SK-N-MC (cell line): Measurements from ENCODE around the gene RBMS1.

Source experiments
- EZH2 ChIP-seq: fragments of 200-600 bp; sonication (generic); IDR thresholded peaks from one replicate; pipeline ENCODE4 v1.6.1; 2017; ENCODE audit warnings: antibody characterized with exemption
- FOXP2 ChIP-seq: optimal IDR thresholded peaks from 2 replicates; pipeline ENCODE3; 2011; ENCODE audit warnings: mild to moderate bottlenecking, moderate library complexity; ENCODE audit not compliant: insufficient read depth; ENCODE audit errors: extremely low read length, control extremely low read depth
- POLR2AphosphoS5 ChIP-seq: IDR thresholded peaks from 2 replicates; pipeline ENCODE4 v1.6.1; 2012; ENCODE audit warnings: mild to moderate bottlenecking, low read depth, low read length, borderline replicate concordance

DNA sequence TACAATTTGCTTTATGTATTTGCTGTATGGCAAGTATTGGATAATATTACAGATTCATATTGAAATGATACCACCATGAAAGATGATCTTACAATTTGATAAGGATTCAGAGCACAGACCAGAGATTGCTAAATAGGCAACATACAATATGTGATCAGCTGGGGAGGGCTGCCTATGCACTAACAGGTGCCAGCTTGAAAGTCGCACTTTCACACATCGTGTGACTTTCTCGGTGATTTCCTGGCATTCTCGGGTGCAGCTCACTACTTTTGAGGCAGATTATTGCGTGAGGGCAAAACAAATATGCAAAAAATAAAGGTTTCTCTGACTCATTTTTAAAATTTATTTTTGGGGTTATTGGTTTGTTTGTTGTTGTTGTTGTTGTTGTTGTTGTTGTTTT lies 36.0 kb downstream of the RBMS1 start:
- no peak for TF ChIP-seq EZH2
- TF ChIP-seq POLR2AphosphoS5 = no peak
- no peak for TF ChIP-seq FOXP2
